HEK293T (cell line): ENCODE data around the gene PMF1.

Source experiments
- ARNT ChIP-seq: fragments of 450-650 bp; IDR thresholded peaks from 2 replicates; pipeline ENCODE4 v1.6.1; 2017; ENCODE audit warnings: mild to moderate bottlenecking
- BHLHE40 ChIP-seq: fragments of 450-650 bp; IDR thresholded peaks from 2 replicates; pipeline ENCODE4 v1.6.1; 2016; ENCODE audit warnings: mild to moderate bottlenecking, moderate library complexity, borderline replicate concordance
- CTBP1 ChIP-seq: fragments of 450-650 bp; IDR thresholded peaks from 2 replicates; pipeline ENCODE4 v1.6.1; 2016; ENCODE audit warnings: borderline replicate concordance
- ELF4 ChIP-seq: fragments of 450-650 bp; IDR thresholded peaks from 2 replicates; pipeline ENCODE4 v1.6.1; 2017; ENCODE audit warnings: antibody characterized with exemption
- FOXA1 ChIP-seq: fragments of 450-650 bp; IDR thresholded peaks from 2 replicates; pipeline ENCODE4 v1.6.1; 2016; ENCODE audit warnings: mild to moderate bottlenecking
- FOXM1 ChIP-seq: fragments of 450-650 bp; IDR thresholded peaks from 2 replicates; pipeline ENCODE4 v1.6.1; 2017; ENCODE audit warnings: mild to moderate bottlenecking, borderline replicate concordance
- HDGF ChIP-seq: fragments of 450-650 bp; IDR thresholded peaks from 2 replicates; pipeline ENCODE4 v1.6.1; 2017; ENCODE audit warnings: antibody characterized with exemption, borderline replicate concordance
- L3MBTL2 ChIP-seq: fragments of 450-650 bp; conservative IDR thresholded peaks from 2 replicates; pipeline ENCODE4 v1.6.1; 2016; ENCODE audit warnings: mild to moderate bottlenecking
- SP1 ChIP-seq: fragments of 450-650 bp; IDR thresholded peaks from 2 replicates; pipeline ENCODE4 v1.6.1; 2017
- SUZ12 ChIP-seq: fragments of 450-650 bp; IDR thresholded peaks from 2 replicates; pipeline ENCODE4 v1.6.1; 2016; ENCODE audit warnings: mild to moderate bottlenecking
- TARDBP ChIP-seq: fragments of 450-650 bp; IDR thresholded peaks from 2 replicates; pipeline ENCODE4 v1.6.1; 2016
- ZNF384 ChIP-seq: fragments of 450-650 bp; IDR thresholded peaks from 2 replicates; pipeline ENCODE4 v1.6.1; 2016
- TF ChIP-seq, protein P1 (sequence below): fragments of 450-650 bp; IDR thresholded peaks from 2 replicates; pipeline ENCODE4 v1.6.1; 2016

DNA sequence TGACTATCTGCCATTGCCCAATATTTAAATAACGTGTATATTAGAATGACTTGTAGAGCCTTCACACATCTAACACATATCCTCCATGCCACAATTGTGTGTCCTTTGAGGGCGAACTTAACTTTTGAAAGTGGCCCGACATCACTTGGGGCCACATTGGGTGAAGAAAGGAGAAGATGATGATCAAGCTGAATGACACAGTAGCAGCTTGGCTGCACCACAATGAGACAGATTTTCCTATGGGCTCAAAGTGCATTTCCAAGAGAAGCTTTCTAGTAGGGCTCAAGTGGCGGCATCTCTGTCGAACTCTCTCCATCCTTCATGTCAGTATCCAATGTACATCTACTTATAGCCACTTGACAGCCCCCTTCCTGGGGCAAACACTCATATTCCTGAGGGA is 25.4 kb downstream of the PMF1 start:
- no peak for TF ChIP-seq BHLHE40
- TF ChIP-seq CTBP1: no peak
- TF ChIP-seq SP1: no peak
- no peak for TF ChIP-seq ARNT
- TF ChIP-seq SUZ12: no peak
- TF ChIP-seq TARDBP: no peak
- no peak for TF ChIP-seq FOXA1
- TF ChIP-seq, protein P1, sequence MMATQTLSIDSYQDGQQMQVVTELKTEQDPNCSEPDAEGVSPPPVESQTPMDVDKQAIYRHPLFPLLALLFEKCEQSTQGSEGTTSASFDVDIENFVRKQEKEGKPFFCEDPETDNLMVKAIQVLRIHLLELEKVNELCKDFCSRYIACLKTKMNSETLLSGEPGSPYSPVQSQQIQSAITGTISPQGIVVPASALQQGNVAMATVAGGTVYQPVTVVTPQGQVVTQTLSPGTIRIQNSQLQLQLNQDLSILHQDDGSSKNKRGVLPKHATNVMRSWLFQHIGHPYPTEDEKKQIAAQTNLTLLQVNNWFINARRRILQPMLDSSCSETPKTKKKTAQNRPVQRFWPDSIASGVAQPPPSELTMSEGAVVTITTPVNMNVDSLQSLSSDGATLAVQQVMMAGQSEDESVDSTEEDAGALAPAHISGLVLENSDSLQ: no peak
- TF ChIP-seq ZNF384: no peak
- no peak for TF ChIP-seq HDGF
- TF ChIP-seq FOXM1: no peak
- TF ChIP-seq ELF4: no peak
- TF ChIP-seq L3MBTL2: no peak
